GM12878 (cell line): Measurements from ENCODE around the gene GNB2. TPM values are rescaled to one million over a fixed set of nuclear protein-coding genes. Genes with fewer than 3 reads are reported as not detected.
A peak's percentile ranks its signal among the peaks of the same experiment; 100 is the strongest.

Experiments
- BHLHE40 ChIP-seq, 2 experiments: fragments of 450-650 bp in 1 of 2; IDR thresholded peaks; 2 replicates each; pipeline ENCODE4 v1.6.1; 2011 to 2017; ENCODE audit warnings: low read depth in 2 of 2, borderline replicate concordance in 1 of 2, improper control_type of control experiment in 1 of 2, low read length in 1 of 2, mild to moderate bottlenecking in 1 of 2
- BRCA1 ChIP-seq: IDR thresholded peaks from 2 replicates; pipeline ENCODE4 v1.6.1; 2011; ENCODE audit warnings: low read depth, low read length, improper control_type of control experiment
- CBFB ChIP-seq: IDR thresholded peaks from 2 replicates; pipeline ENCODE4 v1.6.1; 2016; ENCODE audit warnings: antibody characterized with exemption, low read depth
- CHD4 ChIP-seq: fragments of 200-600 bp; sonication (generic); IDR thresholded peaks from 2 replicates; pipeline ENCODE4 v1.6.1; 2016; ENCODE audit warnings: mild to moderate bottlenecking
- EGR1 ChIP-seq, 2 experiments: IDR thresholded peaks; 1 replicate in 1 of 2; 2 replicates in 1 of 2; pipeline ENCODE4 v1.6.1; 2011 to 2012; ENCODE audit warnings: low read depth in 2 of 2, low read length in 2 of 2, borderline replicate concordance in 1 of 2, mild to moderate bottlenecking in 1 of 2, moderate library complexity in 1 of 2
- ESRRA ChIP-seq: IDR thresholded peaks from 2 replicates; pipeline ENCODE4 v1.6.1; 2012; ENCODE audit warnings: mild to moderate bottlenecking, low read length, improper control_type of control experiment
- GABPA ChIP-seq: IDR thresholded peaks from 2 replicates; pipeline ENCODE4 v1.6.1; 2014; ENCODE audit warnings: antibody characterized with exemption, low read depth, mild to moderate bottlenecking, inconsistent platforms
- IKZF1 ChIP-seq: fragments of 450-650 bp; conservative IDR thresholded peaks from 2 replicates; pipeline ENCODE4 v1.6.1; 2017; ENCODE audit warnings: antibody characterized with exemption, mild to moderate bottlenecking
- KDM1A ChIP-seq: fragments of 200-600 bp; sonication (generic); IDR thresholded peaks from 2 replicates; pipeline ENCODE4 v1.6.1; 2016; ENCODE audit warnings: borderline replicate concordance
- MYB ChIP-seq: fragments of 150-350 bp; IDR thresholded peaks from 2 replicates; pipeline ENCODE4 v1.6.1; 2014; ENCODE audit warnings: mild to moderate bottlenecking, low read depth, low read length, borderline replicate concordance
- MYC ChIP-seq: IDR thresholded peaks from 2 replicates; pipeline ENCODE4 v1.6.1; 2011; ENCODE audit warnings: mild to moderate bottlenecking, low read length, moderate library complexity, inconsistent platforms; ENCODE audit not compliant: insufficient read depth, insufficient replicate concordance, insufficient read length, severe bottlenecking
- NBN ChIP-seq: fragments of 450-650 bp; IDR thresholded peaks from 2 replicates; pipeline ENCODE4 v1.6.1; 2016
- NFYB ChIP-seq: IDR thresholded peaks from 2 replicates; pipeline ENCODE4 v1.6.1; 2011; ENCODE audit warnings: low read depth, mild to moderate bottlenecking, low read length, improper control_type of control experiment, moderate library complexity; ENCODE audit not compliant: insufficient read depth
- PAX5 ChIP-seq: IDR thresholded peaks from 2 replicates; pipeline ENCODE4 v1.6.1; 2011; ENCODE audit warnings: low read depth, low read length, borderline replicate concordance
- PAX8 ChIP-seq: fragments of 450-650 bp; IDR thresholded peaks from 2 replicates; pipeline ENCODE4 v1.6.1; 2017; ENCODE audit warnings: mild to moderate bottlenecking, moderate library complexity
- RAD51 ChIP-seq: fragments of 450-650 bp; IDR thresholded peaks from 2 replicates; pipeline ENCODE4 v1.6.1; 2016; ENCODE audit warnings: moderate library complexity, mild to moderate bottlenecking, inconsistent platforms
- RB1 ChIP-seq: fragments of 450-650 bp; formaldehyde crosslinking; IDR thresholded peaks from 2 replicates; pipeline ENCODE4 v1.6.1; 2017; ENCODE audit warnings: mild to moderate bottlenecking, borderline replicate concordance
- RELA ChIP-seq: fragments of 450-650 bp; IDR thresholded peaks from 2 replicates; pipeline ENCODE4 v1.8.0; 2014; ENCODE audit warnings: borderline replicate concordance; ENCODE audit not compliant: partially characterized antibody
- SMAD5 ChIP-seq: IDR thresholded peaks from 2 replicates; pipeline ENCODE4 v1.6.1; 2016; ENCODE audit warnings: antibody characterized with exemption, low read depth
- SPI1 ChIP-seq: IDR thresholded peaks from 2 replicates; pipeline ENCODE4 v1.6.1; 2011; ENCODE audit warnings: low read depth, mild to moderate bottlenecking, low read length, moderate library complexity, borderline replicate concordance; ENCODE audit not compliant: insufficient read depth
- STAT1 ChIP-seq: fragments of 450-650 bp; conservative IDR thresholded peaks from 2 replicates; pipeline ENCODE4 v1.6.1; 2014; ENCODE audit warnings: antibody characterized with exemption, mild to moderate bottlenecking
- TARDBP ChIP-seq: IDR thresholded peaks from 2 replicates; pipeline ENCODE4 v1.6.1; 2016; ENCODE audit warnings: borderline replicate concordance
- YY1 ChIP-seq: IDR thresholded peaks from 2 replicates; pipeline ENCODE4 v1.6.1; 2011; ENCODE audit warnings: low read depth, mild to moderate bottlenecking, low read length
- ZNF217 ChIP-seq: fragments of 450-650 bp; IDR thresholded peaks from 2 replicates; pipeline ENCODE4 v1.6.1; 2017; ENCODE audit warnings: antibody characterized with exemption, mild to moderate bottlenecking
- ZNF384 ChIP-seq: IDR thresholded peaks from 2 replicates; pipeline ENCODE4 v1.6.1; 2012; ENCODE audit warnings: low read depth, mild to moderate bottlenecking, low read length, improper control_type of control experiment, borderline replicate concordance
- ZSCAN29 ChIP-seq: fragments of 450-650 bp; IDR thresholded peaks from 2 replicates; pipeline ENCODE4 v1.6.1; 2017; ENCODE audit warnings: mild to moderate bottlenecking, moderate library complexity
- ZZZ3 ChIP-seq: IDR thresholded peaks from 2 replicates; pipeline ENCODE4 v1.6.1; 2011; ENCODE audit warnings: low read depth; ENCODE audit not compliant: control insufficient read depth, insufficient read length
- polyA plus RNA-seq, 11 experiments: library from polyadenylated mRNA; depleted of rRNA in 4 of 11; unstranded in 6 of 11; stranded (reverse) in 5 of 11; fragments of >200 nt; fragmentation: Nextera tagmentation in 4 of 11; fragmentation: Illumina TruSeq in 1 of 11; extraction: Ambion mirVana in 4 of 11; extraction: Trizol in 1 of 11; gene quantifications; 1 replicate in 1 of 11; 2 replicates in 10 of 11; pipeline versions ENCODE4 v1.2.1 to v1.2.3, GENCODE V29; 2011 to 2016; ENCODE audit warnings: inconsistent platforms in 2 of 11, missing spikeins in 2 of 11, low read depth in 1 of 11
- total RNA-seq, 4 experiments: library from RNA; depleted of rRNA in 3 of 4; stranded (reverse); fragments of >200 nt in 3 of 4; fragmentation: Illumina TruSeq in 1 of 4; extraction: Trizol in 1 of 4; gene quantifications; 2 replicates each; pipeline versions ENCODE4 v1.2.1 to v1.2.3, GENCODE V29; 2013 to 2021
- TF ChIP-seq, protein P1 (sequence below): IDR thresholded peaks from 2 replicates; pipeline ENCODE4 v1.6.1; 2012; ENCODE audit warnings: low read length, inconsistent platforms
- TF ChIP-seq, protein P2 (sequence below): fragments of 450-650 bp; IDR thresholded peaks from 2 replicates; pipeline ENCODE4 v1.6.1; 2017; ENCODE audit warnings: mild to moderate bottlenecking, low read depth, inconsistent platforms; ENCODE audit not compliant: poor library complexity, severe bottlenecking

GNB2 gene
- total and polyA plus RNA-seq, 10 of the 15 experiments (the other 5 are each of a cell fraction or from before 2014, with no cell fraction given): 0.35 to 175 (median 59.7) TPM

DNA sequence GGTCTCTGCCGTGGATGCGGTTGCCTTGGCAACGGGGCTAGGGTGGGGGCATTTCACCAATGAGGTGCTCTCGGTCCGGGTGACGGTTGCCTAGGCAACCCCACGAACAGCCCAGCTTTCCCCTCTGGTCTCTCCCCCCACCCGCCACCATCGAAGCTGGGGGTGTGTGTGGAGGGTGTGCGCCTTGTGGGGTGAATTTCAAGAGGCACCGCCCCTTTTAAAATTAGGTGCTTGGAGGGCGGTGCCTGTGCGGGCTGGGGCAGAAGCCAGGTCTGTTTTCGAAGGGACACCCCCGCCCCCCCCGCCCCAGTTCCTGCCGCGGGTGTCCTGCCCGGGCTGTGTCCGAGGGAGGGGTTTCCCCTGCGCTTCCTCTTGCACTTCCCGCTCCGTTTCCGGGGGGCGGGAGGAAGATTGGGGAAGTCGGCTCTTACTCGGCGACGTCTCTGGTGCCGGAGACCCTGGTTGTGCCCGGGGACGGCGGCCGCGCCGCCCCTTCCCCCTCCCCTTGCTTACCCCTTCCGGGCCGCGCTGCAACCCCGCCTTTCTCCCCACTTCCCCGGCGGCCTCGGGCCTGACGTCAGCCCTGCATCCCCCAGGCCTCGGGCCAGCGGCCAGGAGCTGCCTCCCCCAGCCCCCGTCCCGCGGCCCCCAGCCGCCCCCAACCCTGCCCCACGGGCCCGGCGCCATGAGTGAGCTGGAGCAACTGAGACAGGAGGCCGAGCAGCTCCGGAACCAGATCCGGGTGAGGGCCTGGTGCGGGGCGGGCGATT lies 2.2 kb downstream of the GNB2 start (continued):
- no peak for TF ChIP-seq STAT1
- TF ChIP-seq CHD4: no peak
- no peak for TF ChIP-seq SMAD5
- no peak for TF ChIP-seq PAX5
- TF ChIP-seq, protein P1, sequence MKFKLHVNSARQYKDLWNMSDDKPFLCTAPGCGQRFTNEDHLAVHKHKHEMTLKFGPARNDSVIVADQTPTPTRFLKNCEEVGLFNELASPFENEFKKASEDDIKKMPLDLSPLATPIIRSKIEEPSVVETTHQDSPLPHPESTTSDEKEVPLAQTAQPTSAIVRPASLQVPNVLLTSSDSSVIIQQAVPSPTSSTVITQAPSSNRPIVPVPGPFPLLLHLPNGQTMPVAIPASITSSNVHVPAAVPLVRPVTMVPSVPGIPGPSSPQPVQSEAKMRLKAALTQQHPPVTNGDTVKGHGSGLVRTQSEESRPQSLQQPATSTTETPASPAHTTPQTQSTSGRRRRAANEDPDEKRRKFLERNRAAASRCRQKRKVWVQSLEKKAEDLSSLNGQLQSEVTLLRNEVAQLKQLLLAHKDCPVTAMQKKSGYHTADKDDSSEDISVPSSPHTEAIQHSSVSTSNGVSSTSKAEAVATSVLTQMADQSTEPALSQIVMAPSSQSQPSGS: no peak
- TF ChIP-seq YY1: no peak
- no peak for TF ChIP-seq TARDBP
- no peak for TF ChIP-seq MYC
- peak; percentile 39; the same call in 1 of the 2 replicates for TF ChIP-seq NBN
- no peak for TF ChIP-seq GABPA
- TF ChIP-seq ZNF217: no peak
- TF ChIP-seq PAX8: no peak
- no peak; the same call in 1 of the 2 replicates for TF ChIP-seq RB1
- no peak for TF ChIP-seq ZZZ3
- TF ChIP-seq BRCA1: no peak
- peak; percentile 64; the same call in 1 of the 2 replicates for TF ChIP-seq SPI1
- 0 out of 2 replicates have a peak, but pooled peaks have one; percentile 20 for TF ChIP-seq NFYB
- TF ChIP-seq RELA: no peak
- no peak for TF ChIP-seq ZSCAN29
- TF ChIP-seq EGR1 (IDR thresholded peaks at IDR 0.05; ENCODE audit: borderline replicate concordance in 1 of 2, low read depth in 2 of 2, low read length in 2 of 2): peak in 1 of 2 experiments; percentile 67; a peak in 2 of 3 replicates
- TF ChIP-seq ZNF384: no peak
- TF ChIP-seq KDM1A: no peak
- TF ChIP-seq CBFB: 0 out of 2 replicates have a peak, but pooled peaks have one; percentile 34
- TF ChIP-seq, protein P2, sequence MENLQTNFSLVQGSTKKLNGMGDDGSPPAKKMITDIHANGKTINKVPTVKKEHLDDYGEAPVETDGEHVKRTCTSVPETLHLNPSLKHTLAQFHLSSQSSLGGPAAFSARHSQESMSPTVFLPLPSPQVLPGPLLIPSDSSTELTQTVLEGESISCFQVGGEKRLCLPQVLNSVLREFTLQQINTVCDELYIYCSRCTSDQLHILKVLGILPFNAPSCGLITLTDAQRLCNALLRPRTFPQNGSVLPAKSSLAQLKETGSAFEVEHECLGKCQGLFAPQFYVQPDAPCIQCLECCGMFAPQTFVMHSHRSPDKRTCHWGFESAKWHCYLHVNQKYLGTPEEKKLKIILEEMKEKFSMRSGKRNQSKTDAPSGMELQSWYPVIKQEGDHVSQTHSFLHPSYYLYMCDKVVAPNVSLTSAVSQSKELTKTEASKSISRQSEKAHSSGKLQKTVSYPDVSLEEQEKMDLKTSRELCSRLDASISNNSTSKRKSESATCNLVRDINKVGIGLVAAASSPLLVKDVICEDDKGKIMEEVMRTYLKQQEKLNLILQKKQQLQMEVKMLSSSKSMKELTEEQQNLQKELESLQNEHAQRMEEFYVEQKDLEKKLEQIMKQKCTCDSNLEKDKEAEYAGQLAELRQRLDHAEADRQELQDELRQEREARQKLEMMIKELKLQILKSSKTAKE: no peak
- TF ChIP-seq MYB: no peak
- peak; percentile 89 for TF ChIP-seq IKZF1
- peak in 1 of 2 experiments; percentile 20; a peak in 1 of 4 replicates for TF ChIP-seq BHLHE40 (IDR thresholded peaks at IDR 0.05; ENCODE audit: borderline replicate concordance in 1 of 2, low read depth in 2 of 2, low read length in 1 of 2)
- TF ChIP-seq ESRRA: no peak
- TF ChIP-seq RAD51: no peak
